HG03520 (cell line): Measurements from ENCODE around the gene BSND.
"Not testable (repeated sequence)": the region's sequence is repeated elsewhere in the genome, so short reads cannot be mapped to it uniquely, and the experiment has no call there.

Experiments
- ATAC-seq: cut with Tn5 transposase; IDR thresholded peaks from one replicate; pipeline ENCODE4 v1.9.1; 2021; ENCODE audit warnings: mild to moderate bottlenecking, moderate library complexity; ENCODE audit not compliant: unreplicated experiment

Gene BSND

GRCh38 chr1:54998677-54999076, at the start of gene BSND:
TSS of gene BSND (plus strand) at chr1:54998933. CDS start at chr1:54999187, 254 bp downstream.
- ATAC-seq, result no peak

- no peak for ATAC-seq
Observed at GRCh38 chr1:54949053-54949452, 49.7 kb upstream of the BSND start.

DNA sequence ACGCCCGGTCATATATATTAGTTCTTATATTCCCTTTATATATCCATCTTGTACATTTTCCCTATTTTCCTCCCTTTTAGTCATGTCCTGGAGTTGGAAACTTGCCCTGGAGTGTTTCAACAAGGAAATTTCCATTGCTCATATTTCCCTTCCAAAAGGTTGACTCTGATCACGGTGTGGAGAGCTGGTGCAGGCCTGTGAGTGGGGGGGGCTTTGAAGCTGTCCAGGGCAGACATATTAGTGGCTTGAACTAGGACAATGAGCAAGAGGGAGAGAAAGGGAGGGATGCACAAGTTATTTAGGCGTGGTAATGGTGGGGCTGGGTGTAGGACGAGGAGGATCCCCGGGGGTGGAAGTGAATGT, 48.7 kb upstream of the BSND start:
- no peak for ATAC-seq

- no peak for ATAC-seq
Observed at GRCh38 chr1:54950369-54951163, 48.2 kb upstream of the BSND start.

DNA sequence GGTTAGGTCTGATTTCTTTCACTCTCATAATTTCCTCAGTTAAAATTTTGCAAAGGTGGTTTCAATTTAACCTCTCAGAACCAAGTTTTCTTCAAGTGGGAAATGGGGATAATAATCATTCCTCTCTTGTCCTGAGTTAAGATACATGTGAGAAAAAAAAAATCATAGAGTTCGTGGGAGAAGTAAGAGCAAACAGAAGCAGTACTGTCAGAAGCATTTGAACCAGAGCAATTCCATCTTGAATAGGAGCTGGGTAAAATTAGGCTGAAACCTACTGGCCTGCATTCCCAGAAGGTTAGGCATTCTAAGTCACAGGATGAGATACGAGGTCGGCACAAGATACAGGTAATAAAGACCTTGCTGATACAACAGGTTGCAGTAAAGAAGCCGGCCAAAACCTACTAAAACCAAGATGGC, 46.9 kb upstream of the BSND start:
- no peak for ATAC-seq

DNA sequence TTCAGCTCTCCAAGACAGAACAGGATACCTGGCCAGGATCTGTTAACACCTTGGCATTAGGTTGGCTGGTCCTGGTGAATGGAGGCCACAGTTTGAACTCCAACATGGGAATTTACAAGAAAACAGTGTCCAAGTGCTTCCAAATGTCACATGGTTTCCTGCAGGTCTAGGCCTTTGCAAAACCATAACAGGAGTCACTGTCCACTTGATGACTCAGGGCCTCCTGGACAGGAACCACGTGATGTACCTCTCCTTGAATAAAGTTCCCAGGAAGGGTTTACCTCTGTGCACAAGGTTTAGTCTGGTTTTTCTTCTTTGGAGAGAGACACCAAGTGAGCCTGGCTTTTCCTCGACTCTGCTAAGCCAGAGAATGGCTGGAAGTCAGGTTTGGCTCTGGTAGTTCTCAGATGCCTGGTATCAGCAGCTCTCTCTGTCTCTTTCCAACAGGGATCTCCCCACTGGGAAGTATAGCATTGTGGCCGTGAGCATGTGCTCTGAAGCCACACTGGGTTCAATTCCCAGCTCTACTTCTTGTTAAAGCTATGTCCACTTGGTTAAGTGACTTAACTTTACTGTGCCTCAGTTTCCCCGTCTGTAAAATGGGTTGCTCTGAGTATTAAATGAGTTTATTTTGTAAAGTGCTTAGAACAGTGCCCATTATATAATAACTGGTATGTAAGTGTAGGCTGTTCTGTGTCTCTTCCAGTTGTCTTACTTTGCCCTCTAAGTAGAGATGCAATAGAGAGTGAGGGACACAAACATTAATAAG, 45.6 kb upstream of the BSND start:
- ATAC-seq, result no peak

DNA sequence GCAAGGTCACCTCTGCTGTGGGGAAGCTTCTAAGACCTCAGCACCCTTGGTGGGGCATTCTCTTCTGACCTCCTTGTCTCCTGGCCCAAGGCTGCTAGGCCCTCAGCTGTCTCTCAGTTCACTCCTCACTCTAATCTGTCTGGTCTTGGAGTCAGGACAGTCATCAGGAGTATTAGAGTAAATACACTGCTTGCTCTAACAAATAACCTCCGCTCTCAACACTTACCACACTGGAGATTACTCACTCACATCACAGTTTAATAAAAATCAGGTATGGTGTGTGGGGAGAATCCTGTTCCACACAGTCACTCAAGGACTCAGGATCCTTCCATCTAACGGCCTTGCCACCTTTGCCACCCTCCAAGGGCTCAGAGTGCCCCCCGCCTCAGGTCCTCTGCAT, 44.9 kb upstream of the BSND start:
- no peak for ATAC-seq

GRCh38 chr1:54955359-54955758, 43.4 kb upstream of the BSND start:
- ATAC-seq, result no peak

DNA sequence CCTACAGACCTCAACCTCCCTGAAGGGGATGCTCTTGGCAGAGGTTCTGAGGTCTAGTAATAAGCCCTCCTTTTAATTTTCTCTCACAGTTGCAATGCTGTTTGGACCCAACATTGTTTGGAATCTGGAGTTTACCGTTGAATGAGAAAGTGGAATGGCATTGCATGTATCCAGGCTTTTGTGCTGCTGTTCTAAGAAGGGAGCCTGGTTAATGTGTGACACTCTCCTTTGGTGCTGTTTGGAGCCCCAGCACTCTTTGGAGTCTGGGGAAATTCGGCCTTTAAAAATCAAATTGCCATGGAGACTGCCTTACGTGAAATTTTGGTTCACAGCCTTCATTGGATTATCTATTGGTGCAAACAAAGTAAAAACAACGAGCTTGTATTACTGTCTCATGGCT, 42.0 kb upstream of the BSND start:
- no peak for ATAC-seq

DNA sequence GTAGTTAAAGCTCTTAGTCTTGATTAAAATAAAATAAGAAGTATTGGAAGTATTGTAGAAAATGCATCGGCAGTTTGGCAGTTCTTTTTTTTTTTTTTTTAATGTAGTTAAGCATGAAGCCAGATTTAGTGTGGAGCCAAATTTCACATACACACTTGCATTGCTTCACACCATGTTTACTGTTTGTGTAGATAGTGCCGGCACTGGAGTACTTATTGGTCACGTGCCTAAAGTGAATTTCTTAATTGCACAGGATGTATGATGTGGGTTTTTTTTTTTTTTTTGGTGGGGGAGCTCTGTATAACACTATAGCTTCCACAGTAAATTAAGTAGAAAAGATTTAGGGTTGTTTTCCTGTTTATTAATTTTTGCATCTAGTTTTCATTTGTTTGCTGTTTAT, 39.5 kb upstream of the BSND start:
- no peak for ATAC-seq

DNA sequence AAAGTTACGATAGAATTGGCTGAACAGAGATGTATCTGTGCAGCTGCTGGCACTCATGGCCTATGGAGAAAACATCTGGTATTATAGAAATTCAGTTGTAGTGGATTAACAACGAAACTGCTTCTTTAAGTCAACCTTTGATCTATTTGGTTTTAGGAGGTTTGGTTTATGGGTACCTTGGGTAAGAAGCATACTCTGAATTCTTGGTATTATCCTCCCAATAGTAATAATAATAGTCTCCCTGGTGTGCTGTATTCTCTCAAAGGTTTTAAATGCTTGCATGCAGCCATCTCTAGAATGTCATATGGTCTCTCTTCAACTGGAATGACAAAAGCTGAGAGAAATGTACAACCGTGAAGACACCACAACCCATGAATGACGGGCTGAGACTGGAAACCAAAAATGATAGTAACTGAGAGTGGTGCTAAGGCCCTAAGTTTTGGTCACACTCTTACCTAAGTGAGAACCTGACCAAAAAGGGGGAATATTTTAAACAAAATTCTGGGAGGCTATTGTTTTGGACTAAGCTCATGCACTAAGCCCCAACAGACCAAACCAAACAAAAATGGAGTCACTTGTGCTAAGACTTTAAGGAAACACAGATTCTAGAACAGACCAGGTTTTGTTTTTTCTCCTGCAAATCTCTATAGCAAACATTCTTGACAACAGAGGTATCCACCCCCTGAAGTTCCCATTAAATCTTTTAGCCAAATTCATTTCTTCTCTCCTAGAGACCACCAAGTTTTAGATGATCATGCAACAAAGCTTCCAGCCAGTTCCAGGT, 35.9 kb upstream of the BSND start:
- no peak for ATAC-seq

GRCh38 chr1:54963829-54964228, 34.9 kb upstream of the BSND start:
- not testable (repeated sequence) for ATAC-seq

DNA sequence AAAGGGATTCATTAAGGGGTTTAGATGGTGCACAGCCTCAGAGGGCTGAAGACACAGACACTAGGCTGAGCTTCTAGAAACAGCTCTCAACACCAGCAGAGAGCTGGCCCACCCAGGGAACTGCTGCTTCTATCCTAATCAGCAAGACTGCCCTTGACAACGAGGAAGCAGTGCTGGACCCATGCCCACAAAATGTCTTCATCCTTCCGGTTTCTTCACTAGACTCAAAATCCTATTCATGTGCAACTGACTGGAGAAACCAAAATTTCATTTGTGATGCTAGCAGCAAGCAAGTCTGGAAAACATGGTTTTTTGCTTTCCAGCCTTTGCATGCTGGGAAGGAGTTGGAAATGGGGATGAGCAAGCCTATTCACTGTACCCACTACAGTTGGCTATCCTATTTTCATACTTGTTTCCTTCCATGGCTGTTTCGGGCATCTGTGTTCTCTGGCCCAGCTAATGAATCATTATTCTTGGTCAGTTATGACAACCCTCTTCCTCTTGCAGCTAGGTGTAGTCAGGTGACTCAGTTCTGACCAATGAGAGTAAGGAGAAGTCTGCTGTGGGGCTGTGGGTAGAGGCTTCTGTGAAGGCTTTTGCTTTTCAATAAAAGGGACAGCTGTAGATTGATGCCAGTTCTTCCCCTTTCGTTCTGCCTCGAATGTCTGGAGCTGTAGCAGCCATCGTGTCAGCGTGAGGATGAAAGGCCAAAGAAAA, 33.0 kb upstream of the BSND start:
- ATAC-seq, result peak; percentile 83

DNA sequence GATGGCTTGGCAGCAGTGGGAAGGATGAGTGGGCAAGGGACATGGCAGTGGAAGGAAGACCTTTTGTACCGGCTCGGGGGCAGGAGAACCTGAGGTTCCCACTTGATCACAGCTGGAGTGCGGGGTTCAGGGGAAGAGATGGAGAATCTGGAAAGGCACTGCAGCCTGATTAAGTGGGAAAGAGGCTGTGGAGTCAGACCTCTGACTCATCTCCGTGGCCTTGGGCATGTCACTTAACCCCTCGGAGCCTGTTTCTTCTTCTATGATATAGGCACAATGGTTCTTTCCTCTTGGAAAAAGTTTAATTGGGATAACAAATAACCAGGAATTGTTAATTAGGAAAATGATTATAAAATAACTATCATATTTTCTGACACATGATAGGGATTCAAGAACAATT, 31.4 kb upstream of the BSND start:
- ATAC-seq, result no peak

DNA sequence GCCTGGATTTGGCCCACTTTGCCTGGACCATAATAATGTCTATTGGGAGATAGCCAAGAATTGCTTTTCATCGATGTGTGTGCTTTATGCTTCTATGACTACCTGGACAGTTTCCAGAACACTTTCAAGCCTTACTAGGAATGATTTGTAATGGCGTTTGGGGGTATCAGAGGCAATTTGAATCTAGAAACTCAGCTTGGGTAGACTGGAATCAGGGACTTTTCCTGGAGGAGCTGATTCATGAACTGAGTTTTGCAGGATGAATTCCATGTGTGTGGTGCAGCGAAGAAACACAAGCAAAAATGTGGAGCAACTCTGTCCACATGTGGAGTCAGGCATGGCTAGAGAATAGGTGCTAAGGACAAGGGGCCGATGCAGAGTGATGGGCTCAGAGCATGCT, 30.2 kb upstream of the BSND start:
- ATAC-seq, result no peak

GRCh38 chr1:54969879-54970278, 28.9 kb upstream of the BSND start:
- ATAC-seq, result no peak

GRCh38 chr1:54970901-54971300, 27.8 kb upstream of the BSND start:
- ATAC-seq, result no peak

- ATAC-seq, result peak; percentile 80
Observed at GRCh38 chr1:54971317-54971791, 27.4 kb upstream of the BSND start.

DNA sequence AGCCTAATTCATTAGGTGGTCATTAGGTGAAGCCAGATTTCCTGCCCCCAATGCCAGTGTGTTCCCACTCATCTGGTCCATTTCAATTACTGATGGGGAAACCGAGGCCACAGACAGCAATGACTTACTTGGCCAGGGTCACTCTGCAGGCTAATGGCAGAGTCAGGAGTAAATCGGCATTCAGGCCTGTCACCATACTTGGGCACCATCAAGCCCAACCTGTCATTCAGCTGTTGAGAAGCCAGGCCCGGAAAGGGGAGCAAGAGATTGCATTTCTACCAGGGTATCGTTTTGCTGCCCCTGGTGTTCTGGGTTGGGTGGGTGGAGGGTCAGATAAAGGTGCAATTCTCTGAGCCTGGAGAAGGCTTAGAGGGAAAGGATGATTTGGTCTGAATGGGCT, 26.3 kb upstream of the BSND start:
- ATAC-seq, result no peak

GRCh38 chr1:54973205-54973921, 25.4 kb upstream of the BSND start:
- ATAC-seq, result no peak
